Naive thymus-derived CD4-positive, alpha-beta T cell (primary cell): ENCODE measurements around the gene RIMS3. TPM values are rescaled to one million over a fixed set of nuclear protein-coding genes. Genes with fewer than 3 reads are reported as not detected.
A peak's percentile ranks its signal among the peaks of the same experiment; 100 is the strongest.

ENCODE experiments used
- ATAC-seq: fragments of 150-1000 bp; cut with Tn5 transposase; 2 replicates; pipeline ENCODE4 v1.10.0; 2021; ENCODE audit warnings: mild to moderate bottlenecking, moderate library complexity
- CTCF ChIA-PET: fragments of 350-600 bp; sonication (Branson Sonifier 250); formaldehyde crosslinking; loops from one replicate; lab custom pipeline; 2021; ENCODE audit warnings: antibody characterized with exemption; lab: Charles Lee
- POLR2A ChIA-PET: fragments of 350-600 bp; sonication (Branson Sonifier 250); formaldehyde crosslinking; loops from one replicate; lab custom pipeline; 2021; ENCODE audit warnings: antibody characterized with exemption, inconsistent platforms; lab: Charles Lee
- DNase-seq, 9 donors: peaks; one replicate each; pipeline versions ENCODE4 v3.0.0 to v3.0.0-alpha.2; 2020 to 2022; ENCODE audit warnings: mixed read lengths in 1 of 9
- H3K27ac ChIP-seq: one replicate; pipeline ENCODE4 v1.7.0; 2013; ENCODE audit warnings: mild to moderate bottlenecking, low read depth, low read length, moderate library complexity
- H3K27me3 ChIP-seq, 2 donors: one replicate each; pipeline ENCODE4 v1.7.0; 2013; ENCODE audit warnings: low read length in 2 of 2, mild to moderate bottlenecking in 2 of 2, moderate library complexity in 2 of 2; ENCODE audit not compliant: control insufficient read depth in 2 of 2, insufficient read depth in 2 of 2
- H3K36me3 ChIP-seq, 3 experiments: 1 replicate in 2 of 3; 2 replicates in 1 of 3; pipeline ENCODE4 v1.7.0; 2013; ENCODE audit warnings: low read length in 3 of 3, mild to moderate bottlenecking in 3 of 3, moderate library complexity in 1 of 3; ENCODE audit not compliant: insufficient read depth in 3 of 3, control insufficient read depth in 2 of 3
- H3K4me1 ChIP-seq, 2 donors: one replicate each; pipeline ENCODE4 v1.7.0; 2013; ENCODE audit warnings: low read length in 2 of 2, mild to moderate bottlenecking in 2 of 2, moderate library complexity in 1 of 2; ENCODE audit not compliant: control insufficient read depth in 2 of 2, insufficient read depth in 2 of 2
- H3K4me3 ChIP-seq: 2 replicates; pipeline ENCODE4 v1.7.0; 2013; ENCODE audit warnings: mild to moderate bottlenecking, low read length
- H3K9me3 ChIP-seq, 3 experiments: 1 replicate in 2 of 3; 2 replicates in 1 of 3; pipeline ENCODE4 v1.7.0; 2013; ENCODE audit warnings: low read length in 3 of 3; ENCODE audit not compliant: control insufficient read depth in 2 of 3
- H3K27ac Mint-ChIP-seq, 9 donors: one replicate each; pipeline ENCODE4 v1.8.0; 2020 to 2022; ENCODE audit warnings: mixed read lengths in 9 of 9, mild to moderate bottlenecking in 8 of 9, moderate library complexity in 5 of 9, inconsistent platforms in 2 of 9
- H3K27me3 Mint-ChIP-seq, 5 donors: one replicate each; pipeline ENCODE4 v1.8.0; 2021 to 2022; ENCODE audit warnings: mixed read lengths in 5 of 5, mild to moderate bottlenecking in 1 of 5
- H3K36me3 Mint-ChIP-seq, 5 donors: one replicate each; pipeline ENCODE4 v1.8.0; 2020 to 2022; ENCODE audit warnings: mixed read lengths in 5 of 5, mild to moderate bottlenecking in 3 of 5, inconsistent platforms in 1 of 5
- H3K4me1 Mint-ChIP-seq, 7 donors: one replicate each; pipeline ENCODE4 v1.8.0; 2020 to 2022; ENCODE audit warnings: mixed read lengths in 7 of 7, mild to moderate bottlenecking in 3 of 7, inconsistent platforms in 1 of 7
- H3K4me3 Mint-ChIP-seq, 10 donors: one replicate each; pipeline ENCODE4 v1.8.0; 2020 to 2022; ENCODE audit warnings: mild to moderate bottlenecking in 10 of 10, mixed read lengths in 10 of 10, moderate library complexity in 6 of 10, inconsistent platforms in 2 of 10
- H3K9me3 Mint-ChIP-seq, 11 donors: one replicate each; pipeline ENCODE4 v1.8.0; 2020 to 2022; ENCODE audit warnings: mixed read lengths in 11 of 11, mild to moderate bottlenecking in 4 of 11, inconsistent platforms in 1 of 11, moderate library complexity in 1 of 11
- intact Hi-C, 2 donors: fragments of 100-400 bp; cut with micrococcal nuclease; formaldehyde crosslinking; loops; one replicate each; pipeline ENCODE4 v1.15.1; 2023
- polyA plus RNA-seq, 2 donors: library from polyadenylated mRNA; unstranded; fragments of 300-500 nt; fragmentation: Illumina TruSeq; gene quantifications; one replicate each; pipeline ENCODE4 v1.2.3, GENCODE V29; 2021
- total RNA-seq, 6 experiments: library from RNA in 5 of 6; stranded (reverse) in 5 of 6; gene quantifications; 1 replicate in 5 of 6; 2 replicates in 1 of 6; pipeline ENCODE4 v1.2.3 and lab custom pipeline; 2021 to 2026

RIMS3 gene
- total and polyA plus RNA-seq, 7 experiments from 2014 or later: 1.1 to 4.3 (median 2.2) TPM

- Mint-ChIP-seq H3K27me3 (peaks cover 0 to 29% (median 3%) of the 10 kb centered on the region in 5 donors), H3K4me1 (peaks cover 1 to 8% (median 4%) of the 10 kb centered on the region in 7 donors), H3K27ac (no peak overlapping the region), H3K9me3 (no peaks in the 10 kb centered on the region), H3K36me3 (no peaks in the 10 kb centered on the region), H3K4me3 (no peak overlapping the region)
- Histone ChIP-seq H3K27me3 (no peaks in the 10 kb centered on the region), H3K27ac (no peak overlapping the region), H3K36me3 (no peaks in the 10 kb centered on the region), H3K4me3 (no peak overlapping the region), H3K4me1 (peaks cover 0 to 3% of the 10 kb centered on the region in 2 donors), H3K9me3 (no peaks in the 10 kb centered on the region)
- no peak for DNase-seq
- CTCF ChIA-PET: interaction anchor here (0.6 to 1.5 kb wide), 2 partner anchors 235 to 530 kb away, joined by 3 to 7 read pairs; no protein-coding TSS in a partner anchor
- ATAC-seq: no peak
- intact Hi-C loops: no loop called here
- POLR2A ChIA-PET: no interaction called here
These were observed 8.0 kb upstream of the RIMS3 start for GRCh38 chr1:40673452-40673851.

GRCh38 chr1:40668769-40669525, 3.5 kb upstream of the RIMS3 start:
- H3K4me3 ChIP-seq: peak overlapping the region; percentile 35
- ChIA-PET CTCF (interaction anchor here (0.8 to 1.8 kb wide), 8 partner anchors 21 to 820 kb away, joined by 3 to 17 read pairs (median 3); no protein-coding TSS in a partner anchor), POLR2A (interaction anchor here (0.6 kb wide), 1 partner anchor 137 kb away, joined by 5 read pairs; no protein-coding TSS in a partner anchor)
- ATAC-seq (peak; percentile 82), DNase-seq (peak; percentile 58 to 84 (median 73))
- H3K4me3 Mint-ChIP-seq: peak overlapping the region in 8 of 10 donors; percentile 36 to 68 (median 54)
- H3K36me3 ChIP-seq: no peaks in the 10 kb centered on the region
- no peaks in the 10 kb centered on the region for H3K36me3 Mint-ChIP-seq
- H3K27me3 ChIP-seq: no peaks in the 10 kb centered on the region
- H3K27ac Mint-ChIP-seq: no peak overlapping the region
- peaks cover 9 to 13% of the 10 kb centered on the region in 2 donors for H3K4me1 ChIP-seq
- H3K9me3 ChIP-seq: no peaks in the 10 kb centered on the region
- H3K27me3 Mint-ChIP-seq: peaks cover 0 to 16% (median 0%) of the 10 kb centered on the region in 5 donors
- no peak overlapping the region for H3K27ac ChIP-seq
- no peaks in the 10 kb centered on the region for H3K9me3 Mint-ChIP-seq
- intact Hi-C loops: loop anchor here (1.0 to 5.0 kb wide), 9 partner anchors 22 to 525 kb away; partner anchors contain the start of genes NFYC (in 1 of the 2) and ZNF684 (in 1 of the 2)
- H3K4me1 Mint-ChIP-seq: peaks cover 8 to 22% (median 17%) of the 10 kb centered on the region in 7 donors

- H3K27ac Mint-ChIP-seq: peak overlapping the region in 3 of 9 donors; percentile 17 to 65 (median 28)
- POLR2A ChIA-PET: interaction anchor here (0.6 to 2.4 kb wide), 2 partner anchors 27 to 1688 kb away, joined by 3 to 10 read pairs; partner anchors contain the start of gene NFYC
- ATAC-seq: no peak
These were observed 691 bp downstream of the RIMS3 start for GRCh38 chr1:40664791-40665190.

GRCh38 chr1:40664167-40664537, 1.3 kb downstream of the RIMS3 start:
- peak overlapping the region in 9 of 10 donors; percentile 49 to 89 (median 74) for H3K4me3 Mint-ChIP-seq
- intact Hi-C loops: loop anchor here (2.0 kb wide), 2 partner anchors 45 to 133 kb away; partner anchors contain the start of gene ZNF684 (in 1 of the 2)

More at GRCh38 chr1:40664791-40665190, 691 bp downstream of the RIMS3 start:
- peak overlapping the region; percentile 61 to 89 (median 78) for H3K4me3 Mint-ChIP-seq
- Histone ChIP-seq H3K27me3 (no peaks in the 10 kb centered on the region), H3K36me3 (no peaks in the 10 kb centered on the region), H3K27ac (peak overlapping the region; percentile 40), H3K9me3 (no peaks in the 10 kb centered on the region), H3K4me1 (peaks cover 9 to 13% of the 10 kb centered on the region in 2 donors), H3K4me3 (no peak overlapping the region)
- no peaks in the 10 kb centered on the region for H3K36me3 Mint-ChIP-seq
- no peaks in the 10 kb centered on the region for H3K9me3 Mint-ChIP-seq
- no peak for DNase-seq
- intact Hi-C loops: loop anchor here (1.0 to 5.0 kb wide), 8 partner anchors 27 to 198 kb away; partner anchors contain the start of genes NFYC (in 2 of the 2), ZNF684 (in 2 of the 2) and CITED4 (in 1 of the 2)
- CTCF ChIA-PET: no interaction called here
- peaks cover 0 to 4% (median 0%) of the 10 kb centered on the region in 5 donors for H3K27me3 Mint-ChIP-seq
- H3K4me1 Mint-ChIP-seq: peaks cover 8 to 28% (median 22%) of the 10 kb centered on the region in 7 donors

GRCh38 chr1:40663324-40664166, 1.9 kb downstream of the RIMS3 start:
- no peaks in the 10 kb centered on the region for H3K36me3 Mint-ChIP-seq
- peak overlapping the region; percentile 25 to 76 (median 62) for H3K4me3 Mint-ChIP-seq
- ChIA-PET CTCF (no interaction called here), POLR2A (interaction anchor here (2.4 kb wide), 1 partner anchor 28 kb away, joined by 10 read pairs; the partner anchor contains the start of gene NFYC)
- H3K27ac Mint-ChIP-seq: peak overlapping the region in 7 of 9 donors; percentile 6 to 72 (median 57)
- Histone ChIP-seq H3K4me3 (no peak overlapping the region), H3K4me1 (peaks cover 9 to 11% of the 10 kb centered on the region in 2 donors), H3K27me3 (no peaks in the 10 kb centered on the region), H3K36me3 (no peaks in the 10 kb centered on the region), H3K9me3 (no peaks in the 10 kb centered on the region), H3K27ac (no peak overlapping the region)
- no peak for DNase-seq
- intact Hi-C loops: loop anchor here (2.0 kb wide), 2 partner anchors 45 to 133 kb away; partner anchors contain the start of gene ZNF684 (in 1 of the 2)
- ATAC-seq: no peak
- H3K27me3 Mint-ChIP-seq: peaks cover 0 to 2% (median 0%) of the 10 kb centered on the region in 5 donors
- H3K9me3 Mint-ChIP-seq: no peaks in the 10 kb centered on the region
- peaks cover under 1 to 26% (median 18%) of the 10 kb centered on the region in 7 donors for H3K4me1 Mint-ChIP-seq

More at GRCh38 chr1:40664167-40664537, 1.3 kb downstream of the RIMS3 start:
- no peak overlapping the region for H3K4me3 ChIP-seq
- no peaks in the 10 kb centered on the region for H3K9me3 Mint-ChIP-seq
- peaks cover 9 to 13% of the 10 kb centered on the region in 2 donors for H3K4me1 ChIP-seq
- no peaks in the 10 kb centered on the region for H3K36me3 ChIP-seq
- peaks cover 7 to 28% (median 22%) of the 10 kb centered on the region in 7 donors for H3K4me1 Mint-ChIP-seq
- H3K27me3 ChIP-seq: no peaks in the 10 kb centered on the region
- no peak for ATAC-seq
- peak overlapping the region in 4 of 9 donors; percentile 17 to 66 (median 40) for H3K27ac Mint-ChIP-seq
- H3K27me3 Mint-ChIP-seq: peaks cover 0 to 2% (median 0%) of the 10 kb centered on the region in 5 donors
- no peaks in the 10 kb centered on the region for H3K9me3 ChIP-seq
- no peak overlapping the region for H3K27ac ChIP-seq
- H3K36me3 Mint-ChIP-seq: no peaks in the 10 kb centered on the region
- DNase-seq: no peak
- ChIA-PET POLR2A (interaction anchor here (0.6 to 2.4 kb wide), 2 partner anchors 28 to 1689 kb away, joined by 3 to 10 read pairs; partner anchors contain the start of gene NFYC), CTCF (no interaction called here)
